Lower leg skin (tissue), 3 donors: ENCODE measurements around the gene GADL1.

Source experiments
- CTCF ChIP-seq, 3 donors: fragments of 450-650 bp; IDR thresholded peaks; one replicate each; pipeline ENCODE4 v1.5.1; 2016; ENCODE audit warnings: antibody characterized with exemption in 3 of 3, mild to moderate bottlenecking in 3 of 3, moderate library complexity in 2 of 3
- POLR2A ChIP-seq, 2 donors: fragments of 450-650 bp; IDR thresholded peaks; one replicate each; pipeline ENCODE4 v1.6.1; 2016 to 2017; ENCODE audit warnings: antibody characterized with exemption in 2 of 2, mild to moderate bottlenecking in 1 of 2, moderate library complexity in 1 of 2

- TF ChIP-seq CTCF (IDR thresholded peaks at IDR 0.05) (no peak), POLR2A (IDR thresholded peaks at IDR 0.05) (no peak)
Observed at GRCh38 chr3:30805695-30806094, 88.8 kb downstream of the GADL1 start.
